Glomerular visceral epithelial cell (primary cell): ENCODE results near the gene SNRK.
A peak's percentile ranks its signal among the peaks of the same experiment; 100 is the strongest.

ENCODE experiments used
- DNase-seq: peaks from one replicate; pipeline ENCODE4 v3.0.0-alpha.2; 2016; ENCODE audit errors: extremely low spot score

The SNRK gene

GRCh38 chr3:43309372-43310305, 23.3 kb downstream of the SNRK start:
- DNase-seq = no peak

- DNase-seq = no peak
Measured at GRCh38 chr3:43316783-43317460, 30.6 kb downstream of the SNRK start.

GRCh38 chr3:43317461-43318316, 31.3 kb downstream of the SNRK start:
- DNase-seq = no peak

GRCh38 chr3:43319376-43319775, 33.0 kb downstream of the SNRK start:
- no peak for DNase-seq

- no peak for DNase-seq
Measured at GRCh38 chr3:43319794-43320193, 33.5 kb downstream of the SNRK start.

GRCh38 chr3:43320288-43320687, 33.9 kb downstream of the SNRK start:
- no peak for DNase-seq

- DNase-seq = no peak
Measured at GRCh38 chr3:43323541-43323940, 37.2 kb downstream of the SNRK start.

- no peak for DNase-seq
Measured at GRCh38 chr3:43326891-43327581, 40.7 kb downstream of the SNRK start.

- no peak for DNase-seq
Measured at GRCh38 chr3:43327582-43327979, 41.2 kb downstream of the SNRK start.

GRCh38 chr3:43328653-43329052, 42.3 kb downstream of the SNRK start:
- DNase-seq = no peak

GRCh38 chr3:43330981-43331380, 44.6 kb downstream of the SNRK start:
- no peak for DNase-seq

GRCh38 chr3:43331381-43331780, 45.0 kb downstream of the SNRK start:
- DNase-seq = no peak

- DNase-seq = no peak
Measured at GRCh38 chr3:43334976-43335375, 48.6 kb downstream of the SNRK start.

GRCh38 chr3:43335799-43336198, 49.5 kb downstream of the SNRK start:
- no peak for DNase-seq

GRCh38 chr3:43338295-43338694, 52.0 kb downstream of the SNRK start:
- DNase-seq = no peak

GRCh38 chr3:43340403-43340802, 54.1 kb downstream of the SNRK start:
- DNase-seq = no peak

GRCh38 chr3:43341788-43342187, 55.4 kb downstream of the SNRK start:
- DNase-seq = no peak

GRCh38 chr3:43343185-43343584, 56.8 kb downstream of the SNRK start:
- DNase-seq = no peak

GRCh38 chr3:43343815-43344214, 57.5 kb downstream of the SNRK start:
- no peak for DNase-seq

- no peak for DNase-seq
Measured at GRCh38 chr3:43344520-43344919, 58.2 kb downstream of the SNRK start.

- no peak for DNase-seq
Measured at GRCh38 chr3:43345246-43345645, 58.9 kb downstream of the SNRK start.

- peak; percentile 11 for DNase-seq
Measured at GRCh38 chr3:43345877-43346276, 59.5 kb downstream of the SNRK start.
